Raji (cell line): ENCODE data around the gene FAM98C.
A peak's percentile ranks its signal among the peaks of the same experiment; 100 is the strongest.

ENCODE experiments used
- POLR2A ChIP-seq: IDR thresholded peaks from 2 replicates; pipeline ENCODE4 v1.6.1; 2011; ENCODE audit warnings: low read depth, low read length, control low read depth; ENCODE audit not compliant: insufficient read depth

The FAM98C gene

GRCh38 chr19:38402967-38403674 is at the start of gene FAM98C:
TSS of gene FAM98C (plus strand) at chr19:38403093. CDS start at chr19:38403154, 61 bp downstream.
- TF ChIP-seq POLR2A = peak; percentile 70

DNA sequence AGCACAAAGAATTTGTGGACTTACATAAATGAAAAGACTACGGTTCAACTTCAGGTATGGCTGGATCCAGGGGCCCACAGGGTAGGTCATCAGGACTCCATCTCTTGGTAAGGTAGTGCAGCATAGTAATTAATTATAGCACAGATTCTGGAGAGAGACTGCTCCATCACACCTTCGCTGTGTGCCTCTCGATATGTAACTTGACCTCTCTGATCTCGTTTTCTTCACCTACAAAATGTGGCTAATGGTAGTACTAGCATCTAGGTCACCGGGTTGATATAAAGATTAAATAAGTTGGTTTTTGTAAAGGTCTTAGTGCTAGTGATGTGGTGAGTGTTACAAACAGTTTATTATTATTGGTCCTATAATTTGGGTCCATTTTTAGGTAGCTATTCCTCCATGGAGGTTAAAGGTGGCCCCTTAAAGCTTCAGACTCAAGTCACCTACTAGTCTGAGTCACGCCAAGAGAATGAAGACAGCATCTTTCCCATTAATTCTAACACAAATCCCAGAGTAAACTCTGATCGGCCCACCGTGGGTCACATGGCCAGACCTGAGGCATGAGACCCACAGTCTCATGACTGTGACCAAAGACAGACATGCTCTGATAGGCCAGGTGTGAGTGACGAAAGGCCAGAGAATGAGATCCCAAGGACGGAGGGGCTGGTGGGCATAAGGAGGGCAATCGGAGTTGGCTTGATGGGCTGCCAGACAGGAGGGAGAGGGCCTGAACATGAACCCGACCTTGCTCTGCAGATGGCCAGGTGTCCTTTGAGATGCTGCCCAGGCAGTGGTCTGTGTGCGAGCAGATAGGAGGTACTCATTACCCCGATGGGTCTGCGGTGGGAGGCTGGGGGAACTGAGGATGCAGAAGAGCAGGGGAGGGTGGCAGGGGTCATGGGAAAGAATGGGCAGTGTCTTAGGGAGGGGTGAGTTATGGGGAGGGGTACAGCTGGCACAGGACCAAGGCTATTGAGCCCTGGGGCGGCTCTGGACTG is 46.9 kb upstream of the FAM98C start:
- no peak for TF ChIP-seq POLR2A

DNA sequence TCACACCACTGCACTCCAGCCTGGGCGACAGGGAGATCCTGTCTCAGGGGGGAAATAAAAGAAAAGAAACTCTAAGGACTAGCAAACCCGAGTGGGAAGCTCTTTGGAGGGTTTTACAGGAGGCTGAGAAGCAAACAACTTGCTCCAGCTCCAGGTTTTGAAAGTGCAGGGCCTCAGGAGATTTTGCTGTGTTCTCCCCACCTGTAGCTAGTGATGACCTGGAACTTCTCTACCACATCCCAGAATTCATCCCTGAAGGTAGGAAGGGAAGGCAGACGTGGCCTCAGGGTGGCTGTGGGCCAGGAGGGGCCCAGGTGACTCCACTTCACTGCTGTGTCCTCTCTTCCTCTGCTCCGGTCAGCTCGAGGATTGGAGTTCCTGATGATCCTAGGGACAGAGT is 44.8 kb upstream of the FAM98C start:
- no peak for TF ChIP-seq POLR2A

DNA sequence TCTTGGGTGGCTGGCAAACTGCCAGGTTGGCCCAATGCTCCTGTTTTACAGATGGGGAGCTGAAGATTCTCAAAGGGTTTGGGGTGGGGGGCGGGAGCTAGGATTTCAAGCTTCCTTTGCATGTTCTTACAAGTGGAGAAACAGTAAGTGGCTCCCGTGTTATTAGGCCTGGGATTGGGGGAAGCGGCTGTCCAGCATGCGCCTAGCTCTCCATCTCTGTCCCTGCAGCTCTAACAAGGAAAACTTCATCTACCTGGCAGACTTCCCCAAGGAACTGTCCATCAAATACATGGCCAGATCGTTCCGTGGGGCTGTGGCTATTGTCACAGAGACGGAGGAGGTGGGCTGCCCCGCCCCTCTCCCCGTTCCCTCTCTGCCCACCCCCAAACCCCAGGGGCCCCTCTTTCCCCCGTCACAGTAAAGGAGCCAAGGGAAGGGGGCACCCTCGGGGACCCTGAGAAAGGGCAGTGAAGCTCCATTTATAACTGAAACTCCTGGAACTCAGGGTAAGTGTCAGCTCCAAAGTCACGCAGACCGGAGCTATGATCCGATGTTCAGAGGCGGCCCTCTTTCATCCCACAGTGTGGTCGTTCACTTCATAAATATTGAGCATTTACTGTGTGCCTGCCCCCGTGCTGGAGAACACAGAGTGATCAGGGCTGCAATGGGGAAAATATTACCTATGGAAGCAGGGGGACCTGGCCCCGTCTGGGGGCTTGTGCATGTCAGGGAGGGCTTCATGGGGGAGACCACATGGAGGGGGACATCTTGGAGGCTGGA is 43.5 kb upstream of the FAM98C start:
- TF ChIP-seq POLR2A = no peak

- no peak for TF ChIP-seq POLR2A
These were observed 42.5 kb upstream of the FAM98C start for GRCh38 chr19:38360351-38360750.

GRCh38 chr19:38360839-38361631 is 41.9 kb upstream of the FAM98C start:
- TF ChIP-seq POLR2A = no peak

- no peak for TF ChIP-seq POLR2A
These were observed 41.2 kb upstream of the FAM98C start for GRCh38 chr19:38361633-38362075.

DNA sequence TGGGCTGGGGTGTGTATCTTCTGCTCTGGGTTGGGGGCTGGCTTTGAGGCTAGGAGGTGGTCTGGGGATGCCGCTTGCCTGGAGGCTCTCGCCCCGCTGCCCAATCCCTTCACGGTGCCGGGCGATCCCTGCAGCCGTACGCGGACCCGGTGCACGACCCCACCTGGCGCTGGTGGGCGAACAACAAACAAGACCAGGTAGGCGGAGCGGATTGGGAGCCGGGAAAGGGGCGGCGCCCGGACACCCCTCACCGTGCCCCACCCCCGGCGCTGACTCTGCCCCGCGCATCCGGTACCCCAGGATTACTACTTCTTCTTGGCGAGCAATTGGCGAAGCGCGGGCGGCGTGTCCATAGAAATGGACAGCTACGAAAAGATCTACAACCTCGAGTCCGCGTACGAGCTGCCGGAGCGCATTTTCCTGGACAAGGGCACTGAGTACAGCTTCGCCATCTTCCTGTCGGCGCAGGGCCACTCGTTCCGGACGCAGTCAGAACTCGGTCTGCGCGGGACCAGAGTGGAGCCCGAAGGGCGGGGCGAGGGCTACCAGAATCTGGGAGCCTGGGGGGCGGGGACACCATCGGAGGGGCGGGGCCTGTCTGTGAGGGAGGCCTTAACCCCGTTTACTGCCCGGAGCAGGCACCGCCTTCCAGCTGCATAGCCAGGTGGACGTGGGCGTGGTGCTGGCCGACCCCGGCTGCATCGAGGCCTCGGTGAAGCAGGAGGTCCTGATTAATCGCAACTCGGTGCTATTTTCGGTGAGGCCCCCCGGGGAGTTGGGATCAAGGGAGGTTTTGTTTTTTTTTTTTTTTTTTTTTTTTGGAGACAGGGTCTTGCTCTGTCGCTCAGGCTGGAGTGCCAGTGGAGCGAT is 40.6 kb upstream of the FAM98C start:
- no peak for TF ChIP-seq POLR2A

DNA sequence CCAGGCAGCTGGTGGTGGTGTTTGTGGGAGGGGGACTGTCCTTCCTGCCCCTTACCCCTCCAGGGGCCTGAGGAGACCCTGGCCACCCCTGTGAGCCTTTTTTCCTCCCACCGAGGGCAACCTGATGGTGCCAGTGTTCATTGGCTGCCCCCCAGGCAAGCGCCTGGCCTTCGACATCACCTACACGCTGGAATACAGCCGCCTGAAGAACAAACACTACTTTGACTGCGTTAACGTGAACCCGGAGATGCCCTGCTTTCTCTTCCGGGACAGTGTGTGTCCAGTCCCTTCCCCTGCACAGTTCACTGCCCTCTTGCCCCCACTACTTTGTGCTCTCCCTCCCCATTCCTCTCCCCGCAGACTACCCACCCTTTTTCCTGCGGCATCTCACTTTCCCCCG is 35.9 kb upstream of the FAM98C start:
- no peak for TF ChIP-seq POLR2A

GRCh38 chr19:38369584-38369983 is 33.3 kb upstream of the FAM98C start:
- TF ChIP-seq POLR2A = no peak

DNA sequence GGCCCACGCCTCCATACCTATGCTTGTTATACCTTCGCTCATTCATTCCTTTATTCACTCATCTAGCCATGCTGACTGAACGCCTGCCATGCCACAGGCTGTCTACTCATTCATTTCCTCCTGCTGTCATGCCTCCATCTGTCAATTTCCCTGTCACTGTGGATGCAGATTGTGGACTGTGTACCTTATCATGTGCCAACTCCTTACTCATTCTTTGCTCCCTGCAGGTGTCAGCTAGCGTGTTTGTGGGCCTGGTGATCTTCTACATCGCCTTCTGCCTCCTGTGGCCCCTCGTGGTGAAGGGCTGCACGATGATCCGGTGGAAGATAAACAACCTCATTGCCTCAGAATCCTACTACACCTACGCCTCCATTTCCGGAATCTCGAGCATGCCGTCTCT is 32.6 kb upstream of the FAM98C start:
- no peak for TF ChIP-seq POLR2A

GRCh38 chr19:38371081-38371480 is 31.8 kb upstream of the FAM98C start:
- no peak for TF ChIP-seq POLR2A

GRCh38 chr19:38373907-38374331 is 29.0 kb upstream of the FAM98C start:
- TF ChIP-seq POLR2A = no peak

GRCh38 chr19:38374332-38375097 is 28.4 kb upstream of the FAM98C start, which contains the start of gene PSMD8:
TSS of gene PSMD8 (plus strand) at chr19:38374571. CDS start at chr19:38374602, 31 bp downstream.
- TF ChIP-seq POLR2A = peak; percentile 91
